IMR-90 (cell line): Measurements from ENCODE around the gene SPTBN5. TPM values are rescaled to one million over a fixed set of nuclear protein-coding genes. Genes with fewer than 3 reads are reported as not detected.

Experiments used
- ATAC-seq: fragments of 200-7000 bp; cut with Tn5 transposase; 2 replicates; pipeline ENCODE4 v1.9.1; 2020; ENCODE audit warnings: low read depth, mild to moderate bottlenecking, moderate library complexity
- BruUV-seq: library from RNA; stranded (reverse); fragments of 400-500 nt; replicated peaks from 2 replicates; lab custom pipeline; 2021; lab: Mats Ljungman, UMichigan
- CTCF ChIA-PET: fragments of 300-600 bp; formaldehyde crosslinking; extraction: SDS; loops from one replicate; lab custom pipeline; 2021; ENCODE audit warnings: antibody characterized with exemption; lab: Yijun Ruan, JAX
- POLR2A ChIA-PET: fragments of 300-600 bp; sonication (Branson Sonifier 250); formaldehyde crosslinking; loops from one replicate; lab custom pipeline; 2022; ENCODE audit warnings: antibody characterized with exemption; ENCODE audit not compliant: unreplicated experiment; lab: Charles Lee
- DNase-seq: peaks from one replicate; pipeline ENCODE4 v3.0.0; 2013
- H2AFZ ChIP-seq: replicated peaks from 2 replicates; pipeline ENCODE3; 2013; ENCODE audit warnings: low read length, mild to moderate bottlenecking; ENCODE audit not compliant: poor library complexity
- H2AK5ac ChIP-seq: 2 replicates; pipeline ENCODE4 v1.6.1; 2013; ENCODE audit warnings: low read depth, low read length, inconsistent platforms
- H2AK9ac ChIP-seq: replicated peaks from 2 replicates; pipeline ENCODE3; 2013; ENCODE audit warnings: mild to moderate bottlenecking, low read depth, low read length, moderate library complexity; ENCODE audit not compliant: poor library complexity
- H2BK120ac ChIP-seq: 2 replicates; pipeline ENCODE4 v1.6.1; 2013; ENCODE audit warnings: low read depth, low read length, inconsistent platforms
- H2BK15ac ChIP-seq: 3 replicates; pipeline ENCODE4 v1.6.1; 2013; ENCODE audit warnings: low read depth, low read length, inconsistent platforms
- H2BK20ac ChIP-seq: 2 replicates; pipeline ENCODE4 v1.6.1; 2013; ENCODE audit warnings: low read depth, mild to moderate bottlenecking, inconsistent platforms, low read length, moderate library complexity
- H2BK5ac ChIP-seq: 2 replicates; pipeline ENCODE4 v1.6.1; 2013; ENCODE audit warnings: mild to moderate bottlenecking, low read depth, low read length, inconsistent platforms; ENCODE audit not compliant: poor library complexity, severe bottlenecking
- H3K14ac ChIP-seq: replicated peaks from 2 replicates; pipeline ENCODE4 v1.6.1; 2013; ENCODE audit warnings: low read depth, low read length, inconsistent platforms
- H3K18ac ChIP-seq: 2 replicates; pipeline ENCODE4 v1.6.1; 2013; ENCODE audit warnings: low read depth, low read length, control low read depth
- H3K23ac ChIP-seq: 2 replicates; pipeline ENCODE4 v1.6.1; 2013; ENCODE audit warnings: low read depth, low read length, inconsistent platforms
- H3K27ac ChIP-seq: 2 replicates; pipeline ENCODE4 v1.5.1; 2013; ENCODE audit warnings: mild to moderate bottlenecking, control low read depth, low read length; ENCODE audit not compliant: insufficient read depth
- H3K27me3 ChIP-seq: 2 replicates; pipeline ENCODE4 v1.6.1; 2013; ENCODE audit warnings: low read length; ENCODE audit not compliant: control insufficient read depth, insufficient read depth
- H3K36me3 ChIP-seq: 2 replicates; pipeline ENCODE4 v1.6.1; 2013; ENCODE audit warnings: low read length, mixed read lengths; ENCODE audit not compliant: control insufficient read depth, insufficient read depth
- H3K4ac ChIP-seq: 2 replicates; pipeline ENCODE4 v1.6.1; 2013; ENCODE audit warnings: low read depth, low read length, inconsistent platforms
- H3K4me1 ChIP-seq: 2 replicates; pipeline ENCODE4 v1.6.1; 2013; ENCODE audit warnings: low read length, mixed read lengths; ENCODE audit not compliant: control insufficient read depth, insufficient read depth
- H3K4me2 ChIP-seq: 2 replicates; pipeline ENCODE4 v1.6.1; 2013; ENCODE audit warnings: low read depth, mild to moderate bottlenecking, control low read depth, low read length, moderate library complexity
- H3K4me3 ChIP-seq: 2 replicates; pipeline ENCODE4 v1.5.1; 2013; ENCODE audit warnings: low read depth, mild to moderate bottlenecking, control low read depth, low read length, moderate library complexity; ENCODE audit not compliant: insufficient read depth
- H3K56ac ChIP-seq: 2 replicates; pipeline ENCODE4 v1.6.1; 2013; ENCODE audit warnings: low read length, inconsistent platforms; ENCODE audit not compliant: insufficient read depth; ENCODE audit errors: extremely low read depth
- H3K79me1 ChIP-seq, 2 experiments: 2 replicates each; pipeline ENCODE4 v1.6.1; 2013; ENCODE audit warnings: low read length in 2 of 2, inconsistent platforms in 1 of 2, low read depth in 1 of 2
- H3K9ac ChIP-seq: 2 replicates; pipeline ENCODE4 v1.6.1; 2013; ENCODE audit warnings: low read depth, low read length, control low read depth
- H3K9me1 ChIP-seq: 2 replicates; pipeline ENCODE4 v1.6.1; 2013; ENCODE audit warnings: low read length, inconsistent platforms; ENCODE audit not compliant: insufficient read depth
- H3K9me3 ChIP-seq: 2 replicates; pipeline ENCODE4 v1.6.1; 2013; ENCODE audit warnings: low read length; ENCODE audit not compliant: control insufficient read depth, insufficient read depth
- H4K20me1 ChIP-seq: 2 replicates; pipeline ENCODE4 v1.6.1; 2013; ENCODE audit warnings: low read length, inconsistent platforms; ENCODE audit not compliant: insufficient read depth
- H4K5ac ChIP-seq: 2 replicates; pipeline ENCODE4 v1.6.1; 2013; ENCODE audit warnings: mild to moderate bottlenecking, low read depth, low read length, control low read depth
- H4K8ac ChIP-seq, 2 experiments: 2 replicates each; pipeline ENCODE4 v1.6.1; 2013; ENCODE audit warnings: low read depth in 2 of 2, low read length in 2 of 2, control low read depth in 1 of 2, inconsistent platforms in 1 of 2
- H4K91ac ChIP-seq: 2 replicates; pipeline ENCODE4 v1.6.1; 2013; ENCODE audit warnings: low read depth, low read length, inconsistent platforms; ENCODE audit not compliant: insufficient read depth
- BHLHE40 ChIP-seq: fragments of 150-350 bp; IDR thresholded peaks from 2 replicates; pipeline ENCODE4 v1.6.1; 2016; ENCODE audit warnings: mild to moderate bottlenecking, low read depth, low read length
- CEBPB ChIP-seq: IDR thresholded peaks from 2 replicates; pipeline ENCODE4 v1.6.1; 2012; ENCODE audit warnings: low read depth, low read length, improper control_type of control experiment
- CHD1 ChIP-seq: IDR thresholded peaks from 2 replicates; pipeline ENCODE4 v1.6.1; 2012; ENCODE audit warnings: low read depth, low read length, improper control_type of control experiment
- FOS ChIP-seq: fragments of 150-350 bp; IDR thresholded peaks from 2 replicates; pipeline ENCODE4 v1.6.1; 2016; ENCODE audit warnings: low read depth, low read length
- MAFK ChIP-seq: IDR thresholded peaks from 2 replicates; pipeline ENCODE4 v1.6.1; 2012; ENCODE audit warnings: low read depth, low read length, improper control_type of control experiment
- MAZ ChIP-seq: IDR thresholded peaks from 2 replicates; pipeline ENCODE4 v1.6.1; 2012; ENCODE audit warnings: low read depth, mild to moderate bottlenecking, low read length, improper control_type of control experiment, moderate library complexity, borderline replicate concordance
- MXI1 ChIP-seq: IDR thresholded peaks from 2 replicates; pipeline ENCODE4 v1.6.1; 2012; ENCODE audit warnings: low read depth, mild to moderate bottlenecking, low read length, moderate library complexity, borderline replicate concordance
- NFE2L2 ChIP-seq: fragments of 150-350 bp; IDR thresholded peaks from 2 replicates; pipeline ENCODE4 v1.6.1; 2016; ENCODE audit warnings: low read depth, mild to moderate bottlenecking, low read length
- POLR2A ChIP-seq: IDR thresholded peaks from 2 replicates; pipeline ENCODE4 v1.6.1; 2012; ENCODE audit warnings: mild to moderate bottlenecking, low read depth, low read length
- RAD21 ChIP-seq: IDR thresholded peaks from 2 replicates; pipeline ENCODE4 v1.6.1; 2012; ENCODE audit warnings: low read length, improper control_type of control experiment
- RCOR1 ChIP-seq: IDR thresholded peaks from 2 replicates; pipeline ENCODE4 v1.6.1; 2012; ENCODE audit warnings: mild to moderate bottlenecking, low read length, improper control_type of control experiment; ENCODE audit not compliant: insufficient replicate concordance
- RFX5 ChIP-seq: IDR thresholded peaks from 2 replicates; pipeline ENCODE4 v1.8.0; 2012; ENCODE audit warnings: low read depth, mild to moderate bottlenecking, low read length, moderate library complexity
- SMC3 ChIP-seq: fragments of 150-350 bp; IDR thresholded peaks from 2 replicates; pipeline ENCODE4 v1.6.1; 2016; ENCODE audit warnings: low read depth, mild to moderate bottlenecking, antibody characterized with exemption, low read length, moderate library complexity
- WGBS, 2 experiments: methylation state at CpG; one replicate each; pipeline versions ENCODE4 v1.1.5 to v1.1.7; 2013; ENCODE audit warnings: missing lambda C conversion rate in 2 of 2; ENCODE audit not compliant: insufficient read length in 1 of 2; ENCODE audit errors: extremely low coverage in 2 of 2; 5-methylcytosine and 5-hydroxymethylcytosine counted together
- dilution Hi-C: fragments of 300-500 bp; cut with HindIII; formaldehyde crosslinking; loops from one replicate; pipeline ENCODE4 v1.14.3; 2018; ENCODE audit warnings: low sequenced_read_pairs; ENCODE audit not compliant: unreplicated experiment
- in situ Hi-C: fragments of 300-500 bp; cut with MboI; formaldehyde crosslinking; loops from 3 replicates; pipeline ENCODE4 v1.14.3; 2019; ENCODE audit warnings: low sequenced_read_pairs, inconsistent platforms, mixed read lengths
- intact Hi-C: fragments of 100-400 bp; cut with micrococcal nuclease; formaldehyde crosslinking; loops from 2 replicates; pipeline ENCODE4 v1.10.0; 2022
- polyA plus RNA-seq, 3 experiments: library from polyadenylated mRNA; depleted of rRNA; stranded (reverse); fragments of >200 nt; gene quantifications; 2 replicates each; pipeline ENCODE4 v1.2.3, GENCODE V29; 2012; ENCODE audit warnings: low replicate concordance in 1 of 3
- total RNA-seq: library from RNA; depleted of rRNA; stranded (reverse); fragments of >200 nt; gene quantifications from 2 replicates; pipeline ENCODE4 v1.2.3, GENCODE V29; 2012
- TF ChIP-seq, protein P1 (sequence below): fragments of 150-350 bp; IDR thresholded peaks from 2 replicates; pipeline ENCODE4 v1.6.1; 2016; ENCODE audit warnings: low read depth, mild to moderate bottlenecking, low read length, moderate library complexity, borderline replicate concordance
- TF ChIP-seq, protein P2 (sequence below): fragments of 150-350 bp; IDR thresholded peaks from 2 replicates; pipeline ENCODE4 v1.6.1; 2017; ENCODE audit warnings: mild to moderate bottlenecking, antibody characterized with exemption, low read length, low read depth
- TF ChIP-seq, protein P3 (sequence below): conservative IDR thresholded peaks from 2 replicates; pipeline ENCODE4 v1.5.1; 2012; ENCODE audit warnings: mild to moderate bottlenecking, low read depth, low read length, improper control_type of control experiment

SPTBN5 gene
- total and polyA plus RNA-seq, 2 of the 4 experiments (the other 2 are of a cell fraction): under 0.01 to 0.38 TPM

DNA sequence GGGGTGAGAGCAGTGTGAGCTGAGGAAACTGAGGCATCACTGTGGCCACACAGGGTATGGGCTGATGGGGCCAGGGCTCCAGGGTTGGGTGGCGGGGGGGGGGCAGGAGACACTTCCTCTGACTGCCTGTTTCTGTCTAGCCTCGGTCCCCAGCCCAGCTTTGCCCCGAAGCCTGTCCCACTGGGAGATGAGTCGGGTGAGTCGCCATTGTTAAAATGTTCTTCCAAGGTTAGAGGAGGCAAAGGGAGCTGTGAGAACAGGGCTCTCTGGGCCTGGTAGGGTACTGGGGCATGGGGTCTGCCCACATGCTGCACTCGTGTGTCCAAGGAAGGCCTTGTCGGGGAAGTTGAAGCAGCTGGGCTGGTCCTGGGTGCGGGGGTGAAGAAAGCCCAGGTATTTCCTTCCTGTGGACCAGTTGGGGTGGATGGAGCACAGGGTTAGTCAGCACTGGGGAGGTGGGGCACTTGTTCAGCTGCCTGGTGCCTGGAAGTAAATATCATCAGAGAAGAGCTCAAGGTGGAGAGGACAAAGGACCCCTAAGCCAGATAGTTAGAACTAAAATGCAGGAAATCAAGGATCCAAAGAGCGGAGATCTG, 74.3 kb downstream of the SPTBN5 start:
- no peak for DNase-seq
- H3K4me1 ChIP-seq: no peaks in the 10 kb centered on the region
- no peak for ATAC-seq
- in situ Hi-C loops (no loop called here), intact Hi-C loops (loop anchor here (10.0 kb wide), 1 partner anchor 355 kb away; no protein-coding TSS in a partner anchor), dilution Hi-C loops (no loop called here)
- H3K18ac ChIP-seq: no peak overlapping the region
- H4K5ac ChIP-seq: no peak overlapping the region
- H3K9me3 ChIP-seq: no peaks in the 10 kb centered on the region
- H4K91ac ChIP-seq: no peak overlapping the region
- no peaks in the 10 kb centered on the region for H3K9me1 ChIP-seq
- no peak overlapping the region for H2BK15ac ChIP-seq
- 100% methylated on average over 1 of the region's 9 CpGs; no CpG with 5 or more reads in 1 of the 2 experiments for WGBS, 2 experiments
- no peak overlapping the region for H3K56ac ChIP-seq
- H2AFZ ChIP-seq: no peak overlapping the region
- no peaks in the 10 kb centered on the region for H4K20me1 ChIP-seq
- H3K14ac ChIP-seq: no peak overlapping the region
- no peak overlapping the region for H2BK5ac ChIP-seq
- no peak overlapping the region for H3K4ac ChIP-seq
- peaks cover 74% of the 10 kb centered on the region for H3K36me3 ChIP-seq
- H2AK9ac ChIP-seq: no peak overlapping the region
- BruUV-seq: no TSS peak
- no peak overlapping the region for H4K8ac ChIP-seq
- H3K79me1 ChIP-seq: peaks cover 0 to 2% of the 10 kb centered on the region in 2 experiments; a peak in 1 of 4 replicates
- H3K4me3 ChIP-seq: no peak overlapping the region
- no peak overlapping the region for H2BK20ac ChIP-seq
- H2BK120ac ChIP-seq: no peak overlapping the region
- no peak overlapping the region for H3K23ac ChIP-seq
- no peak overlapping the region for H3K4me2 ChIP-seq
- H3K9ac ChIP-seq: no peak overlapping the region
- no peak overlapping the region for H2AK5ac ChIP-seq
- no peaks in the 10 kb centered on the region for H3K27me3 ChIP-seq
- no peak overlapping the region for H3K27ac ChIP-seq
- CTCF ChIA-PET: no interaction called here
- TF ChIP-seq FOS (no peak), MXI1 (no peak), MAZ (no peak), RAD21 (no peak), RCOR1 (no peak), POLR2A (no peak), MAFK (no peak), BHLHE40 (no peak), NFE2L2 (no peak), CHD1 (no peak), CEBPB (no peak), SMC3 (no peak), RFX5 (no peak)
- TF ChIP-seq, protein P1, sequence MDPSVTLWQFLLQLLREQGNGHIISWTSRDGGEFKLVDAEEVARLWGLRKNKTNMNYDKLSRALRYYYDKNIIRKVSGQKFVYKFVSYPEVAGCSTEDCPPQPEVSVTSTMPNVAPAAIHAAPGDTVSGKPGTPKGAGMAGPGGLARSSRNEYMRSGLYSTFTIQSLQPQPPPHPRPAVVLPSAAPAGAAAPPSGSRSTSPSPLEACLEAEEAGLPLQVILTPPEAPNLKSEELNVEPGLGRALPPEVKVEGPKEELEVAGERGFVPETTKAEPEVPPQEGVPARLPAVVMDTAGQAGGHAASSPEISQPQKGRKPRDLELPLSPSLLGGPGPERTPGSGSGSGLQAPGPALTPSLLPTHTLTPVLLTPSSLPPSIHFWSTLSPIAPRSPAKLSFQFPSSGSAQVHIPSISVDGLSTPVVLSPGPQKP: no peak
- TF ChIP-seq, protein P2, sequence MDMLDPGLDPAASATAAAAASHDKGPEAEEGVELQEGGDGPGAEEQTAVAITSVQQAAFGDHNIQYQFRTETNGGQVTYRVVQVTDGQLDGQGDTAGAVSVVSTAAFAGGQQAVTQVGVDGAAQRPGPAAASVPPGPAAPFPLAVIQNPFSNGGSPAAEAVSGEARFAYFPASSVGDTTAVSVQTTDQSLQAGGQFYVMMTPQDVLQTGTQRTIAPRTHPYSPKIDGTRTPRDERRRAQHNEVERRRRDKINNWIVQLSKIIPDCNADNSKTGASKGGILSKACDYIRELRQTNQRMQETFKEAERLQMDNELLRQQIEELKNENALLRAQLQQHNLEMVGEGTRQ: no peak
- TF ChIP-seq, protein P3, sequence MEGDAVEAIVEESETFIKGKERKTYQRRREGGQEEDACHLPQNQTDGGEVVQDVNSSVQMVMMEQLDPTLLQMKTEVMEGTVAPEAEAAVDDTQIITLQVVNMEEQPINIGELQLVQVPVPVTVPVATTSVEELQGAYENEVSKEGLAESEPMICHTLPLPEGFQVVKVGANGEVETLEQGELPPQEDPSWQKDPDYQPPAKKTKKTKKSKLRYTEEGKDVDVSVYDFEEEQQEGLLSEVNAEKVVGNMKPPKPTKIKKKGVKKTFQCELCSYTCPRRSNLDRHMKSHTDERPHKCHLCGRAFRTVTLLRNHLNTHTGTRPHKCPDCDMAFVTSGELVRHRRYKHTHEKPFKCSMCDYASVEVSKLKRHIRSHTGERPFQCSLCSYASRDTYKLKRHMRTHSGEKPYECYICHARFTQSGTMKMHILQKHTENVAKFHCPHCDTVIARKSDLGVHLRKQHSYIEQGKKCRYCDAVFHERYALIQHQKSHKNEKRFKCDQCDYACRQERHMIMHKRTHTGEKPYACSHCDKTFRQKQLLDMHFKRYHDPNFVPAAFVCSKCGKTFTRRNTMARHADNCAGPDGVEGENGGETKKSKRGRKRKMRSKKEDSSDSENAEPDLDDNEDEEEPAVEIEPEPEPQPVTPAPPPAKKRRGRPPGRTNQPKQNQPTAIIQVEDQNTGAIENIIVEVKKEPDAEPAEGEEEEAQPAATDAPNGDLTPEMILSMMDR: no peak
- POLR2A ChIA-PET: no interaction called here
